GM19467 (cell line): ENCODE results near the gene PCDHGB3.

Experiments
- ATAC-seq: cut with Tn5 transposase; IDR thresholded peaks from one replicate; pipeline ENCODE4 v1.9.1; 2021; ENCODE audit warnings: mild to moderate bottlenecking, moderate library complexity; ENCODE audit not compliant: unreplicated experiment

The PCDHGB3 gene

DNA sequence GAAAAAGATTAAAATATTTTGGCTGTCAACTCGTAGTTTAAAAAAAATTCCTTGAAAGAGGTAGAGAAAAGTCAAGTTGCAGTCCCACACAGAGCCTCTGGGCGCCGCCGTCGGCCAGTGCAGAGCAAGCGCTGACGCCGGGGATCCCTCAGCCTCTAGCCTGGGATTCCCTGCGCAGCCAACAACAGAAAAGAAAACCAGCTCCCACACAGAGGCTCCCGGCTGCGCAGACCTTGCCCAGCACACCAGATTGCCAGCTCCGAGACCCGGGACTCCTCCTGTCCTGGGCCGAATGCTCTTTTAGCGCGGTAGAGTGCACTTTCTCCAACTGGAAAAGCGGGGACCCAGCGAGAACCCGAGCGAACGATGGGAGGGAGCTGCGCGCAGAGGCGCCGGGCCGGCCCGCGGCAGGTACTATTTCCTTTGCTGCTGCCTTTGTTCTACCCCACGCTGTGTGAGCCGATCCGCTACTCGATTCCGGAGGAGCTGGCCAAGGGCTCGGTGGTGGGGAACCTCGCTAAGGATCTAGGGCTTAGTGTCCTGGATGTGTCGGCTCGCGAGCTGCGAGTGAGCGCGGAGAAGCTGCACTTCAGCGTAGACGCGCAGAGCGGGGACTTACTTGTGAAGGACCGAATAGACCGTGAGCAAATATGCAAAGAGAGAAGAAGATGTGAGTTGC lies 47.6 kb downstream of the PCDHGB3 start, which contains the start of gene PCDHGB7:
PCDHGB7 (plus strand) TSS at position 184 of the 679 bp plus-strand sequence; CDS start at position 367, 183 bp downstream.
- peak; percentile 75 for ATAC-seq

DNA sequence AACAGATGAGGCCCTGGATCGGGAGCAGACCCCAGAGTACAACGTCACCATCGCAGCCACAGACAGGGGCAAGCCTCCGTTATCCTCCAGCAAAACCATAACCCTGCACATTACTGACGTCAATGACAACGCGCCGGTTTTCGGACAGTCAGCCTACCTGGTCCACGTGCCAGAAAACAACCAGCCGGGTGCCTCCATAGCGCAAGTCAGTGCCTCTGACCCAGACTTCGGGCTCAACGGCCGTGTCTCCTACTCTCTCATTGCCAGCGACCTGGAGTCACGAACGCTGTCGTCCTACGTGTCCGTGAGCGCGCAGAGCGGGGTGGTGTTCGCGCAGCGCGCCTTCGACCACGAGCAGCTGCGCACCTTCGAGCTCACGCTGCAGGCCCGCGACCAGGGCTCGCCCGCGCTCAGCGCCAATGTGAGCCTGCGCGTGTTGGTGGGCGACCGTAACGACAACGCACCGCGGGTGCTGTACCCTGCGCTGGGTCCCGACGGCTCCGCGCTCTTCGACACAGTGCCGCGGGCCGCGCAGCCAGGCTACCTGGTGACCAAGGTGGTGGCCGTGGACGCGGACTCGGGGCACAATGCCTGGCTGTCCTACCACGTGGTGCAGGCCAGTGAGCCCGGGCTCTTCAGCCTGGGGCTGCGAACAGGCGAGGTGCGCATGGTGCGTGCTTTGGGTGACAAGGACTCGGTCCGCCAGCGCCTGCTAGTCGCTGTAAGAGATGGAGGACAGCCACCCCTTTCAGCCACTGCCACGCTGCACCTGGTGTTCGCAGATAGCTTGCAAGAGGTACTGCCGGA lies 49.2 kb downstream of the PCDHGB3 start:
- ATAC-seq: no peak

DNA sequence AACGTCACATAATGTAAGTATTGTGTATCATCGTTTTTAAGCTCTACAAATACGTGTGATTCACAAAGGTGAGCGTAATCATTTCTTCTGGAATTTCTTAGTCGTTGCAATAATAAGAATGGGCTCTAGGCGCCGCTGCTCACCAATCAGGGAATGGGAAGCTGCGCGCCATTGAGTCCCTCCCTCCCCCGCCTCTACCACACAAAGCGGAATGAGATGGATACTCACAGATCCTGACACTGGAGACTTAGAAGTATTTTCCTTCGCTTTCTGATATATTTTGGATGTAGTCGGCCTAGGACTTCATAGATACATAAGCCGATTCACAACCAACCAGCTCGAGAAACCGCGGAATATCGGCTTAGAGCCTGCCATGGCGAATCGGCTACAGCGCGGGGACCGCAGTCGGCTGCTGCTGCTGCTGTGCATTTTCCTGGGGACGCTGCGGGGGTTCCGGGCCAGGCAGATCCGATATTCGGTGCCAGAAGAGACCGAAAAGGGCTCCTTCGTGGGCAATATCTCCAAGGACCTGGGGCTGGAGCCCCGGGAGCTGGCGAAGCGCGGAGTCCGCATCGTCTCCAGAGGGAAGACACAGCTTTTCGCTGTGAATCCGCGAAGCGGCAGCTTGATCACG lies 50.9 kb downstream of the PCDHGB3 start, which contains the start of gene PCDHGA11:
PCDHGA11 (plus strand) TSS at position 197 of the 634 bp plus-strand sequence; CDS start at position 374, 177 bp downstream.
- ATAC-seq: no peak

DNA sequence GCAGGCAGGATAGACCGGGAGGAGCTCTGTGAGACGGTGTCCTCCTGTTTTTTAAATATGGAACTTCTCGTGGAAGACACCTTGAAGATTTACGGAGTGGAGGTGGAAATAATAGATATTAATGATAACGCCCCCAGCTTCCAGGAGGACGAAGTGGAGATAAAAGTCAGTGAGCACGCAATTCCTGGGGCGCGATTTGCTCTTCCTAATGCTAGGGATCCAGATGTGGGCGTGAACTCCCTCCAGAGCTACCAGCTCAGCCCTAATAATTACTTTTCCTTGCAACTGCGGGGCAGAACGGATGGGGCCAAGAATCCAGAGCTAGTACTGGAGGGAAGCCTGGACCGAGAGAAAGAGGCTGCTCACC lies 51.4 kb downstream of the PCDHGB3 start:
- no peak for ATAC-seq
